ENCODE results near the gene HSPBAP1.

The HSPBAP1 gene

DNA sequence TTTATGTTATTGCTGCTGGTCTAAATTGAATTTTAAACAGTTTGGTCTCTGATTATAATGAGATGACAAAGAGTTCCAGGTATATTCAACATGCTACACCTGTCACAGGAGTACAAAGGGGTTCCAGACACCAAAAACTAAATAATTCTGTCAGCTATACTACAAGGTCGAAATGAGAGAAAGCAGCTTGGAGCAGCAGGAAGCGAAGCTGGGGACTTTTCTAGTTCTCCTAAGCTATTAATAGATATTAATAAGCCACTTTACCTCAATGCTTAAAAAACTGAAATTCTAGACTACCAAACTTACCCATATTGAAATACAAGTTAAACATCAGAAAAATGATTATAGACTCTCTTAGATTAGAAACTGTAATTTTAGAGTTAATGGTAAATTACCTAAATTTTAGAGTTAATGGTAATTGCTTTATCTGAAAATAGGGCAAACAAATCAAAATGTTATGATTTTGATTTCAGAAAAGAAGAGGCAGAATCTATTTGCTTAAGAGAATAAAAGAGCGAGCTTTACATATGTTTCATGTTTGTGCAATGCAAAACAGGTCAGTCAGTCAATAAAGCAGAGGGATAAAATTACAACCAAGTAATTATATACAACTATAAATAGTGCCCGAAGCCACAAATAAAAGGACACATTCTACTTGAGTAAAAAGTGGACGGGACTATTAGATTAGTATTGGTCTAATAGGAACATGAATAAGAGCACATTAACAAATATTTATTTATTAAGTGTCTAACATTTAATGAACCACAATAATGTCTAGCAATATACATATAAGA lies 16.8 kb downstream of the HSPBAP1 start:
- no peak for TF ChIP-seq CTCF (IDR thresholded peaks at IDR 0.05; ENCODE audit: control extremely low read depth, extremely low read depth, low read depth, missing control alignments)
- DNase-seq (ENCODE audit: extremely low spot score), result no peak
- ChIA-PET POLR2A (no interaction called here), CTCF (interaction anchor here (1.5 kb wide), 1 partner anchor 22 kb away, joined by 8 read pairs; no protein-coding TSS in a partner anchor)

DNA sequence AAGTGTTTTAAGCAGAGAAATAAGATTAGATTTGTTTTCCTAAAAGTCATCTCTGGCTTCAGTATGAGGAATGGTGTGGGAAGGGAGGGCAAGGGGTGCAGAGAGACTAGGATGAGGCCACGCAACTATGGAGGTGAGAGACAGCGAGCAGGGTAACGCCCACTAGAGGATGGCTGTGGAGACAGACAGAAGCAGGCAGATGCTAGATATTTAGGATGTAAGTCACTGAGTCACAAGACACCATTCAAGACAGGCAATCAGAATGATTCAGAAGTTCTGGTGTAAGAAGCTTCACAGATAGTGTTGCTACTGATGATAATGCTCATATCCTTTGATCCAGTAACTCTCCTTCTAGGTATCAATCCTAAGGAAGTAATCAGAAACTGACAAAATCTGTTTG lies 19.1 kb downstream of the HSPBAP1 start:
- no peak for TF ChIP-seq CTCF (IDR thresholded peaks at IDR 0.05; ENCODE audit: control extremely low read depth, extremely low read depth, low read depth, missing control alignments)
- POLR2A ChIA-PET, result no interaction called here
- peak; percentile 12 for DNase-seq (ENCODE audit: extremely low spot score)
- CTCF ChIA-PET, result interaction anchor here (0.8 to 3.3 kb wide), 7 partner anchors 9 to 57 kb away, joined by 3 to 19 read pairs (median 4); no protein-coding TSS in a partner anchor

DNA sequence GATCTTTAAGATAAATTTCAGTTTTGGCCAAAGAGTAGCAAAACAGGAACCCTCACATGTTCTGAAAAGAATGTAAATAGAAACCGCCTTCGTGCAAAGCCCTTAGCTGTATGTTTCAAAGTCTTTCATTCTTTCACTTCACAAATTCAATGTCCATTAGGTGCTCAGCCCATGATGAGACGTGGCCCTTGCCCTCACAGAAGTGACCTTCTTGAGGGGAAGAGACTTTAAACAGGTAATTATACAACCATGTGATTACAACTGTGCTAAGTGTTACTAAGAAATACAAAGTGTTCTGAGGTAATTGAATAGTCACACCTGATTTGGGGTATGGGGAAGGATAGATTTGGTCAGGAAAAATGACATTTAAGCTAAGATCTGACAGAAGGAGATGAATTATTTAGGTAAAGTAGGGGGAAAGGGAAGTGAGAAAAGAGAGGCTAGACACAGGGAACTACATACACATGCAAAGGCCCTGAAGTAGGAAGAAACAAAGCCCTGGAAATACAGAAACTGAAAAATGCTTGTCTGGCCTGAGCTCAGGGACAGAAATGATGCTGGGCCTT lies 19.6 kb downstream of the HSPBAP1 start:
- DNase-seq (ENCODE audit: extremely low spot score), result peak; percentile 48

GRCh38 chr3:122772827-122773226 lies 20.8 kb downstream of the HSPBAP1 start:
- CTCF ChIA-PET, result interaction anchor here (0.7 to 3.3 kb wide), 5 partner anchors 14 to 276 kb away, joined by 3 to 19 read pairs (median 3); no protein-coding TSS in a partner anchor
- TF ChIP-seq CTCF (IDR thresholded peaks at IDR 0.05; ENCODE audit: control extremely low read depth, extremely low read depth, low read depth, missing control alignments), result no peak

More for the DNA sequence above, 19.6 kb downstream of the HSPBAP1 start:
- CTCF ChIA-PET, result interaction anchor here (0.8 to 3.3 kb wide), 9 partner anchors 9 to 168 kb away, joined by 3 to 19 read pairs (median 4); partner anchors contain the start of gene HSPBAP1
- POLR2A ChIA-PET, result no interaction called here
- no peak for TF ChIP-seq CTCF (IDR thresholded peaks at IDR 0.05; ENCODE audit: control extremely low read depth, extremely low read depth, low read depth, missing control alignments)

DNA sequence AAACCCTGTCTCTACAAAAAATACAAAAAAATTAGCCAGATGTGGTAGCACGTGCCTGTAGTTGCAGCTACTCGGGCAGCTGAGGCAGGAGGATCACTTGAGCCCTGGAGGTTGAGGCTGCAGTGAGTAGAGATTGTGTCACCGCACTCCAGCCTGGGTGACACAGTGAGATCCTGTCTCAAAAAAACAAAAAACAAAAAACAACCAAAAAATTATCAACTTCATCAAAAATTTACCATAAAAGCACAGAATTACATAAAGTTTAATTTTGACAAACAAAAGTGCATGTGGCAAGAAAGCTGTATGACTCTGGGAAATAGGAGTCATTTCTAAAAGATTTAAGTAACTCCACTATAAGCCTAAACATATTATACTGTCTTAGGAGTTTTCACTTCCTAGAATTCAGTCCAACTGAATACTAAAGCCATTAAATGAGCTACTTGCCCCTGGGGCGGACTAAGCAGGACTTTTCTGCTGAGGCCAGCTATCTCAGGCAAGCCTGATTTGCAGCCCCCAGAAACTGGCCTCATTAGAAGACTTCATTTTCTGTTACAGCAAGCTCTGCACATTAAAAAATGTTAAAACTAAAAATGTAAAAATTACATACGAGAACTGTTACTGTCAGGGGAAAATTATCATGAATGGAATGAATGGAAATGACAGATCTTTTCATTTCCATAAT lies 23.0 kb downstream of the HSPBAP1 start:
- no peak for DNase-seq (ENCODE audit: extremely low spot score)
- ChIA-PET POLR2A (no interaction called here), CTCF (interaction anchor here (0.7 to 3.6 kb wide), 4 partner anchors 8 to 15 kb away, joined by 3 to 24 read pairs (median 8); no protein-coding TSS in a partner anchor)
- TF ChIP-seq CTCF (IDR thresholded peaks at IDR 0.05; ENCODE audit: control extremely low read depth, extremely low read depth, low read depth, missing control alignments), result no peak

More at GRCh38 chr3:122772827-122773226, 20.8 kb downstream of the HSPBAP1 start:
- POLR2A ChIA-PET, result no interaction called here
- DNase-seq (ENCODE audit: extremely low spot score), result no peak
